ENCODE measurements around the gene TNNT1. TPM values are rescaled to one million over a fixed set of nuclear protein-coding genes. Genes with fewer than 3 reads are reported as not detected.

TNNT1 gene
- polyA plus RNA-seq, 1 of the 3 experiments (the other 2 are of a cell fraction): 39.5 TPM

DNA sequence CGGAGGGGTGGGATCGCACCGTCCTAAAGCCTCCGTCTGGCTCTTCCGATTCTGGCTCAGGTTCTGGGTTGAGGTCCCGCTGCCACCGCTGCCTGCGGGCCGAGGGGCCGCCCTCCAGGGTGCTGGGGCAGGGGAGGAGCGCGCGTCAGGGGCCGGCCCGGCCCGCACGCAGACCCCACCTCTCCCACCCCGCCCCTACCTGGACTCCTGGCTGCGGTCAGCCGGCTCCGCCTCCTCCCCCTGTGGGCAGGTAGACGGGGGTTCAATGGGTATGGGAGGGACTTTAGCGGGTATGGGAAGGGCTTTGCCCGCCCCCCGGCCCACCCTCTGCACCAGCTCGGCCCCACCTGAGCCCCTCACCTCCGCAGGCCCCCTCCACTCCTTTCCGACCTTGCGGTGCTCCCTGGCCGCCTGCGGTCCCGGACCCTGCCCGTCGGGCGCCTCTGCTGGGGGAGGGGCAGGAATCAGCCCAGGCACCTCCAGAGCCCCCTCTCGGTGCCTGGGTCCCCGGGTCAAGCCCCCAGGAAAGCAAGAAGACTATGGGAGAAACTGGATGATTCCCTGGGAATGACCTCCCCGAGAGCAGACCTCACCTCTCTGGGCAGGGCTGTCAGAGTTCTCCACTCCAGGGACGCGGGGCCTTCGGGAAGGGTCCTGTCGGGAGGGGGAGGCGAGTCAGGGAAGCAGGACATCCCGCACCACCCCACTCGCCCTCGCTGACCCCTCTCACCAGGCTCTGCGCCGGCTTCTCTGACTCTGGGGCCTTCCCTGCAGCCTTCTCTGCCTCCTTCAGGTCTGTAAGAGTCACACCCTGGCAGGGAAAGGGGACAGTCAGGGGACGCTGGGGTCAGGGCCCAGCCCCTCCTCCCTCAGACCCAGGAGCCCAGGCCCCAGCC, 56.3 kb downstream of the TNNT1 start:
- peaks cover 11% of the 10 kb centered on the region for H4K20me1 ChIP-seq (ENCODE audit: insufficient read depth)
- no peak overlapping the region for H3K27ac ChIP-seq (ENCODE audit: low read depth in 2 of 2, low read length in 1 of 2)
- H3K4me2 ChIP-seq: no peak overlapping the region
- H3K4me1 ChIP-seq (ENCODE audit: control insufficient read depth in 1 of 2, insufficient read depth in 2 of 2, low read depth in 1 of 2, low read length in 1 of 2): peaks cover 0 to 4% of the 10 kb centered on the region in 2 experiments; a peak in 1 of 4 replicates
- peaks cover 12% of the 10 kb centered on the region for H3F3A ChIP-seq (replicated peaks; ENCODE audit: insufficient read depth)
- ChIA-PET POLR2A (no interaction called here), CTCF (no interaction called here)
- DNase-seq: no peak
- H3K9ac ChIP-seq: no peak overlapping the region
- no peak overlapping the region for H2AFZ ChIP-seq (ENCODE audit: low read depth)
- no peak overlapping the region for H3K4me3 ChIP-seq (ENCODE audit: low read depth in 2 of 2, low read length in 1 of 2)
- peaks cover 0 to 28% of the 10 kb centered on the region in 2 experiments for H3K36me3 ChIP-seq (replicated peaks in 1 of 2; ENCODE audit: control insufficient read depth in 1 of 2, insufficient read depth in 2 of 2, low read length in 1 of 2)
- no peaks in the 10 kb centered on the region for H3K79me2 ChIP-seq (ENCODE audit: insufficient read depth)
- H3K9me3 ChIP-seq: no peaks in the 10 kb centered on the region
- 98% methylated on average over 20 of the region's 49 CpGs for WGBS (ENCODE audit: low lambda C conversion rate)
- TF ChIP-seq RCOR1 (IDR thresholded peaks at IDR 0.05; ENCODE audit: low read length): no peak
- TF ChIP-seq GATA2 (CRISPR knock-in tag; IDR thresholded peaks at IDR 0.05): no peak
- TF ChIP-seq TAF1 (IDR thresholded peaks at IDR 0.05; ENCODE audit: borderline replicate concordance, low read depth, low read length): no peak
- TF ChIP-seq ELF1 (IDR thresholded peaks at IDR 0.05): no peak
- TF ChIP-seq, protein P1, sequence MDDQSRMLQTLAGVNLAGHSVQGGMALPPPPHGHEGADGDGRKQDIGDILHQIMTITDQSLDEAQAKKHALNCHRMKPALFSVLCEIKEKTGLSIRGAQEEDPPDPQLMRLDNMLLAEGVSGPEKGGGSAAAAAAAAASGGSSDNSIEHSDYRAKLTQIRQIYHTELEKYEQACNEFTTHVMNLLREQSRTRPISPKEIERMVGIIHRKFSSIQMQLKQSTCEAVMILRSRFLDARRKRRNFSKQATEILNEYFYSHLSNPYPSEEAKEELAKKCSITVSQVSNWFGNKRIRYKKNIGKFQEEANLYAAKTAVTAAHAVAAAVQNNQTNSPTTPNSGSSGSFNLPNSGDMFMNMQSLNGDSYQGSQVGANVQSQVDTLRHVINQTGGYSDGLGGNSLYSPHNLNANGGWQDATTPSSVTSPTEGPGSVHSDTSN (IDR thresholded peaks at IDR 0.05): no peak
- TF ChIP-seq GABPA (IDR thresholded peaks at IDR 0.05; ENCODE audit: low read depth): no peak
- no peak for TF ChIP-seq EZH2phosphoT487 (IDR thresholded peaks at IDR 0.05; ENCODE audit: borderline replicate concordance, low read depth)
- no peak for TF ChIP-seq MEF2A (IDR thresholded peaks at IDR 0.05; ENCODE audit: borderline replicate concordance, low read depth)
- no peak for TF ChIP-seq FOXJ3 (CRISPR knock-in tag; IDR thresholded peaks at IDR 0.05)
- no peak for TF ChIP-seq USF1 (IDR thresholded peaks at IDR 0.05; ENCODE audit: borderline replicate concordance, low read depth)
- TF ChIP-seq NFIC (IDR thresholded peaks at IDR 0.05; ENCODE audit: borderline replicate concordance): no peak
- TF ChIP-seq JUND (IDR thresholded peaks at IDR 0.05): no peak
- no peaks in the 10 kb centered on the region for H3K27me3 ChIP-seq (ENCODE audit: insufficient read depth)
- H3K9me2 ChIP-seq: no peaks in the 10 kb centered on the region

DNA sequence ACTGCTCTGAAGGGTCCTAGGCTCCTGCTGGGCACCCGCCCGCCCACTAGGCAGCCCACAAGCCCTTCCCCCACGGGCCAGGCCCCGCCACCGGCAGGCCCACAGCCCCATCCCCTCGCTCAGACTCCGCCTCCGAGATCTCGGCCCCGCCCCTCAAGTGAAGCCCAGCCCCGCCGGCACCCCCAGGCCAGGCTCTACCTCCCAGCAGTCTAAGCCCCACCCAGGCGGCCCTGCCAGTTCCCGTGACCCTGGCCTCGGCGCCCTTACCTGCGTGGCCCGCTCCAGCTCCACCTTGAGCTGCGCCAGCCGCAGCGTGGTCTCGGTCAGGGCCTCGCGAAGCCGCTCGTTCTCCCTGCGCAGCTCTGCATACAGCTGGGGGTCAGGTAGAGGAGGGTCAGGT, 57.1 kb downstream of the TNNT1 start:
- no peak overlapping the region for H3K27ac ChIP-seq (ENCODE audit: low read depth in 2 of 2, low read length in 1 of 2)
- H3K4me3 ChIP-seq (ENCODE audit: low read depth in 2 of 2, low read length in 1 of 2): no peak overlapping the region
- CTCF ChIA-PET: no interaction called here
- peaks cover 17% of the 10 kb centered on the region for H4K20me1 ChIP-seq (ENCODE audit: insufficient read depth)
- H2AFZ ChIP-seq (ENCODE audit: low read depth): no peak overlapping the region
- no peaks in the 10 kb centered on the region for H3K79me2 ChIP-seq (ENCODE audit: insufficient read depth)
- H3K4me2 ChIP-seq: no peak overlapping the region
- peaks cover 5 to 10% of the 10 kb centered on the region in 2 experiments; a peak in 1 of 4 replicates for H3K4me1 ChIP-seq (ENCODE audit: control insufficient read depth in 1 of 2, insufficient read depth in 2 of 2, low read depth in 1 of 2, low read length in 1 of 2)
- no peaks in the 10 kb centered on the region for H3K9me2 ChIP-seq
- no peak overlapping the region for H3K9ac ChIP-seq
- H3F3A ChIP-seq (replicated peaks; ENCODE audit: insufficient read depth): peaks cover 12% of the 10 kb centered on the region
- H3K27me3 ChIP-seq (ENCODE audit: insufficient read depth): no peaks in the 10 kb centered on the region
- H3K36me3 ChIP-seq (replicated peaks in 1 of 2; ENCODE audit: control insufficient read depth in 1 of 2, insufficient read depth in 2 of 2, low read length in 1 of 2): peaks cover 0 to 28% of the 10 kb centered on the region in 2 experiments
- 96% methylated on average over 21 of the region's 27 CpGs for WGBS (ENCODE audit: low lambda C conversion rate)
- POLR2A ChIA-PET: no interaction called here
- peak; percentile 81 for DNase-seq
- no peaks in the 10 kb centered on the region for H3K9me3 ChIP-seq
- TF ChIP-seq USF1 (IDR thresholded peaks at IDR 0.05; ENCODE audit: borderline replicate concordance, low read depth) (no peak), CHD2 (IDR thresholded peaks at IDR 0.05; ENCODE audit: low read length, partially characterized antibody) (no peak), FOXM1 (IDR thresholded peaks at IDR 0.05; ENCODE audit: low read depth) (no peak), RXRA (IDR thresholded peaks at IDR 0.05; ENCODE audit: borderline replicate concordance, low read depth) (no peak), NRF1 (IDR thresholded peaks at IDR 0.05; ENCODE audit: low read depth, low read length) (no peak), RFX5 (IDR thresholded peaks at IDR 0.05; ENCODE audit: low read length) (no peak), MEF2A (IDR thresholded peaks at IDR 0.05; ENCODE audit: borderline replicate concordance, low read depth) (no peak), TEAD4 (IDR thresholded peaks at IDR 0.05; ENCODE audit: borderline replicate concordance, insufficient read depth) (no peak), SIN3A (IDR thresholded peaks at IDR 0.05; ENCODE audit: borderline replicate concordance, low read depth, low read length) (no peak), JUND (IDR thresholded peaks at IDR 0.05) (no peak), POLR2AphosphoS5 (IDR thresholded peaks at IDR 0.05; ENCODE audit: low read depth, low read length) (no peak), NFIC (IDR thresholded peaks at IDR 0.05; ENCODE audit: borderline replicate concordance) (no peak), RAD21 (IDR thresholded peaks at IDR 0.05; ENCODE audit: low read length) (no peak), TAF1 (IDR thresholded peaks at IDR 0.05; ENCODE audit: borderline replicate concordance, low read depth, low read length) (no peak), EP300 (IDR thresholded peaks at IDR 0.05; ENCODE audit: borderline replicate concordance in 1 of 2, low read depth in 1 of 2, low read length in 1 of 2) (no peak)
- TF ChIP-seq, protein P1 (IDR thresholded peaks at IDR 0.05): no peak
- TF ChIP-seq, protein P2, sequence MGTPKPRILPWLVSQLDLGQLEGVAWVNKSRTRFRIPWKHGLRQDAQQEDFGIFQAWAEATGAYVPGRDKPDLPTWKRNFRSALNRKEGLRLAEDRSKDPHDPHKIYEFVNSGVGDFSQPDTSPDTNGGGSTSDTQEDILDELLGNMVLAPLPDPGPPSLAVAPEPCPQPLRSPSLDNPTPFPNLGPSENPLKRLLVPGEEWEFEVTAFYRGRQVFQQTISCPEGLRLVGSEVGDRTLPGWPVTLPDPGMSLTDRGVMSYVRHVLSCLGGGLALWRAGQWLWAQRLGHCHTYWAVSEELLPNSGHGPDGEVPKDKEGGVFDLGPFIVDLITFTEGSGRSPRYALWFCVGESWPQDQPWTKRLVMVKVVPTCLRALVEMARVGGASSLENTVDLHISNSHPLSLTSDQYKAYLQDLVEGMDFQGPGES (IDR thresholded peaks at IDR 0.05; ENCODE audit: low read depth, low read length): no peak
